Measurements from ENCODE around the gene CEP44. TPM values are rescaled to one million over a fixed set of nuclear protein-coding genes. Genes with fewer than 3 reads are reported as not detected.

CEP44 gene
- total and polyA plus RNA-seq, 10 of the 15 experiments (the other 5 are each of a cell fraction or from before 2014, with no cell fraction given) = 7.6 to 19.8 (median 14.2) TPM

- TF ChIP-seq MAX (IDR thresholded peaks at IDR 0.05; ENCODE audit: low read depth, low read length) (no peak), SPI1 (IDR thresholded peaks at IDR 0.05; ENCODE audit: borderline replicate concordance, insufficient read depth, low read depth, low read length) (no peak), BMI1 (IDR thresholded peaks at IDR 0.05; ENCODE audit: borderline replicate concordance) (no peak), ESRRA (IDR thresholded peaks at IDR 0.05; ENCODE audit: low read length) (no peak), SREBF2 (IDR thresholded peaks at IDR 0.05; ENCODE audit: low read length) (no peak), PBX3 (IDR thresholded peaks at IDR 0.05; ENCODE audit: insufficient replicate concordance, low read depth, low read length) (no peak), REST (IDR thresholded peaks at IDR 0.05; ENCODE audit: low read depth, low read length) (no peak), HCFC1 (IDR thresholded peaks at IDR 0.05; ENCODE audit: low read length) (no peak)
Observed at GRCh38 chr4:174369985-174370384, 86.3 kb downstream of the CEP44 start (continued).
